HUDEP-2 (cell line): ENCODE measurements around the gene PRELP.
"Not testable (repeated sequence)": the region's sequence is repeated elsewhere in the genome, so short reads cannot be mapped to it uniquely, and the experiment has no call there.

Experiments
- DNase-seq, 76 experiments: peaks; one replicate each; lab custom pipeline; 2025; ENCODE audit not compliant: unreplicated experiment in 76 of 76; lab: John Stamatoyannopoulos, UW

The PRELP gene

DNA sequence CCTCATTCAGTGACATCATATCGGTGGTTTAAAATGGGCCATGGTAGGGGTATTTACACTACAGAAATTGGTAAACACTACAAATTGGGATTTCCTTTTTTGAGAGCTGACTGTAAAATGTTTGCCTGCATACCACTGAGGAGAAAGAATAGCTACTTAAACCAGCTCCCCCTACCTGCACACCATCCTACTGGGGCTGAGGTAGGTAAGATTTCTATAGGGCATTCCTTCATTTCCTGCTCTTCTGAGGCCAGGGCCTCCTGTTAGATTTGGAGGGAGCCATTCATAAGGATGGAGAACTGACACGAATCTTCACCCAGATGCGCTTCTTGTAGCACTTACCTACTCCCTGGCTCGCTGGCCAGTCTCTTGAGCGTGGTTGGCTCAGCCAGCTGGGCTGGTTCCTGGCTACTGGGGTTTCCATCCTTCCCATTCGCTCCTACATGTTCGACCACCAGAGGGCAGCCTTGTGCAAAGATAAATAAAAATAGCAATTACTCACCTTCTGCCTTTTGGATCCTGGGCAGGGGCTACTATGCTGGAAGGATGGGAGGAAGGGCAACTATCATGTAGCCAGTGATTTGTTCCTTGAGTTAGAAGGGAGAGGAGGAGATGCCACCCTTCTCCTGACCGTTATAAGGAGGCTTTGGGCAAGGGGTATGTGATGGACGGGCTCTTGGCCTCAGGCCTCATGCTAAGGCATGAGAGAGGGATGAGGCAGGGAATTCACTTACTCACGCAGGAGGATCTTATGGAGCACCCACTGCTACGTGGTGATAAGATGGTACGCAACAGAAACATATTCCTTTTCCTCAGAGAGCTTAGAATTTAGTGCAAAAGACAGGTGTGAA is 29.0 kb downstream of the PRELP start:
- peak in 48 of 76 experiments; percentile 4 to 64 (median 34) for DNase-seq

DNA sequence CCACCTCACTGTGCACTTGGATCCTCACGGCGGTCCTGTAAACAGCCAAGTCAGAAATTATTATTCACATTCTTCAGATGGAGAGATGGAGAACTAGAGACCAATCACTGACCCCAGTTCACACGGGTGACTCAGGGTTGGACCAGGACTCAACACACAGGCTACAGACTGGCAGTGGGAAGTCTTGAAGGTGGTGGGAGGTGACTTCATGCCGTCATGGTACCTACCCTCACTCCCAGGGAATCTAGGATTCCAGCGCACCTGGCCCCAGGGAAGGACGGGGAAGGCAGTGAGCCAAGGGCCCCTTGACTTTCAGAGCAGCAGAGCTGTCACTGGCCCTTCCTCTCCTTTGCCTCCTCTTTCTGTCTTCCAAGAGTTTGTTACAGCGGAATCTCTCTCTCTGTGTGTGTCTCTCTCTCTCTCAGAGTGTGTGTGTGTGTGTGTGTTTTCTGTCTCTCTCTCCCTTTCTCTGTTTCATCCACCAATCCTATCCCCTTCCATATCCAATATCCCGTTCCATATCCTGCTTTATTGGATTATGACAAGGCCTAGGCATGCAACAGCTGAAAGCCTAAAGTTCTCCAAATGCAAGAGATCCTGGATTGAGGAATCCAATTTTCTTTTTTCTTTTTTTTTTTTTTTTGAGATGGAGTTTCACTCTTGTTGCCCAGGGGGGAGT is 30.1 kb downstream of the PRELP start:
- DNase-seq: no peak

- DNase-seq: no peak
These were observed 31.4 kb downstream of the PRELP start for GRCh38 chr1:203506858-203507626.

DNA sequence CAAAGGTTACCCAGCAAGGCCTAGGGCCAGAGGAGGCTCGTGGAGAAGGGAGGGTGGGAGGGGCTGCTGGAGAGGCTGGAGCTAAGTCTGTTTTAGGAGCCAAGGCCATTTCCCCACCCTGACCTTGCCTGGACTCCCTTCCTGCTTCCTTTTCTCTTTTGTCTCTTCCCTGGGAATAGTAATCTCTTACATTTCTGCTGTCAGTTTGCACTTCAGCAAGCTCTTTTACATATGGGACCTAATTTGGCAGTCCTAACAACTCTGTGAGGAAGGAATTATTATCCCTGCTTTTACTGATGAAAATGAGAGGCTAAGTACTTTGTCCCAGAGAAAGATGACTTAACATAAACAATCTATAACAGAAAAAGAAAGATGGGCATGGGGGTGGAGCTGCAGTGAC is 32.2 kb downstream of the PRELP start:
- no peak for DNase-seq

- DNase-seq: no peak
These were observed 33.0 kb downstream of the PRELP start for GRCh38 chr1:203508463-203509073.

GRCh38 chr1:203509135-203509534 is 33.5 kb downstream of the PRELP start:
- no peak for DNase-seq

DNA sequence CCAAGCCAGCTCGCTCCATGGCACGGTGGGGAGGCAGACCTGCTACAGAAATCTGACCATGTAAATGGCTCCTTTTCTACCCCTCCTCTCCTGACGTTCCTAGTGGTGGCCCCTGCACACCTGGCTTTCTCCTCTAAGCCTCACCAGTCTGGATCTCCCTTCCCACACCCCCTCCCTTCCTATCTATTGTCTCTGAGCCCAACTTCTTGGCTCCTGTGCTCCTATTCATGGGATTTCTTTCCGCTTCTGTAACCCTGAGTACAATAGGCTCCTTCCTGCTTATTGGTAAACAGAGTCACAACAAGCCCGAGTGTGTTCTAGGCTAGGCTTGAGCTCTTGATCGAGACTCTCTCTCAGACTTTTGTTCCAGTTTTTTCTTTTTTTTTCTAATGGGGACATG is 35.9 kb downstream of the PRELP start:
- no peak for DNase-seq

DNA sequence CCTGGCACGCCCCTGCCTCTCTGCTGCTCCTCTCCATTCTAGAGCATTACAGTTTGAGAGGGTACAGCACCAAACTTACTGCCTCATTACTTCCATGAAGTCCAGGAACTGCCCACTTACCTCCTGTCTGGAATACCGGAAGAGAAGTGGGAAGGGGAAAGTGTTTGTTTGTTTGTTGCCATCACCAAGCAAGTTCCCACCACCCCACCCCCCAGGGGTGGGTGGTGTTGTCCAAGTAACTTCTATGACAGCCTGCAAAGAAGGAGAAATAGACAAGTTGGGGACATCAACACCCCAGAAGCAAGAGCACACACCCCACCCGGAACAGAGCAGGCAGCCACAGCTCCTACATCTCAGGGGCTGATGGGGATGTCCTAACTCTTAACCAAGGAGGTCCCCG is 36.3 kb downstream of the PRELP start:
- DNase-seq: no peak

DNA sequence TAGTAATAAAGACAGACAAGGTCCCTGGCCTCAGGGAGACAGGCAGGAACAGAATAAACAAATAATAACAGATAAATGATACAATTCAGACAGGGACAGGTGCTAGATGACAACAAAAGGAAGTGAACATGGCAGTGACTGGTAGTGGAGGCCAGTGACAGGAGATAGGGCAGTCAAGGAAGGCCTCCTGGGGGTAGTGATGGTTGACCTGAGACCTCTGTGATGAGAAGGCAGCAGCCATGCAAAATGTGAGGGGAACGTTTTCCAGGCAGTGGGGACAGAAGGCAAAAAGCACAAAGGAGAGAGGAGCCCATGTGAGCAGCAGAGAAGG is 36.9 kb downstream of the PRELP start:
- no peak for DNase-seq

- DNase-seq: no peak
These were observed 37.4 kb downstream of the PRELP start for GRCh38 chr1:203512848-203513584.

GRCh38 chr1:203513585-203514031 is 38.0 kb downstream of the PRELP start:
- no peak for DNase-seq

DNA sequence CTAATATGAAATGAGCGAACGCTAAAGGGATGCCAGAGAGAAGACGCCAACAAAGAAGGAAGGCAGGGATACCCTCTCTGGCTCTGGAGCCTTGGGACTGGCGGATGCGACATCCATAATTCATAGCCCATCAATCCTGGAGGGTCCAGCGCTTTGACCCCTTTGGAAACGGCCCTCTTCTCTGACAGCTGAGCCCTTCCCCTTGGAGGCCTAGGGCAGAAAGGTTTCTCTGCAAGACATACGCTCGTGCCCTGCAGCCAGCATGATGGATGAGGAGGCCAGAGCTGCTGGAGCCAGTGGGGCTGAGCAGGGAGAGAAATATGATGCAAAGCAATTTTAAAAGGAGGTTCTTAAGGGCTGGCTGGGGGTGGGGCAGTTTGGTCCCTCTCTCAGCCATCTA is 40.6 kb downstream of the PRELP start:
- DNase-seq: no peak

DNA sequence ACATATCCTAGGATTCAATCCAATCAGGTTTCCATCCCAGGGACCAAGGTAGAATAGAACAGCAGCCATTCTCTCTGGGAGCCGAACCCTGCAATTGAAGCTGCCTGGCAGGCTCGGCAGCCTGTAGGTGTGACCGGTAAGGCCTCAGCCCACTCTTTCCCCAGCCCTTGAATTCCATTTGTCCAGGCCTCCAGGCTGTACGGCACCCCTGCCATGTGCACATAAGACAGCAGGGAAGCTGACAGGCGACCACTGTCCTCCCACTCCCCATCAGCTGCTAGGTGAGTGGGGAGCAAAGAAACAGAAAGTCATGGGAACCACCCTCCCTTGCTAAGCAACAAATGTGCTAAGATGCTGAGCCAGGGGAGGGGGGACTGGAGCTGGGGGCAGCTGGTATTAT is 41.3 kb downstream of the PRELP start:
- DNase-seq: no peak

DNA sequence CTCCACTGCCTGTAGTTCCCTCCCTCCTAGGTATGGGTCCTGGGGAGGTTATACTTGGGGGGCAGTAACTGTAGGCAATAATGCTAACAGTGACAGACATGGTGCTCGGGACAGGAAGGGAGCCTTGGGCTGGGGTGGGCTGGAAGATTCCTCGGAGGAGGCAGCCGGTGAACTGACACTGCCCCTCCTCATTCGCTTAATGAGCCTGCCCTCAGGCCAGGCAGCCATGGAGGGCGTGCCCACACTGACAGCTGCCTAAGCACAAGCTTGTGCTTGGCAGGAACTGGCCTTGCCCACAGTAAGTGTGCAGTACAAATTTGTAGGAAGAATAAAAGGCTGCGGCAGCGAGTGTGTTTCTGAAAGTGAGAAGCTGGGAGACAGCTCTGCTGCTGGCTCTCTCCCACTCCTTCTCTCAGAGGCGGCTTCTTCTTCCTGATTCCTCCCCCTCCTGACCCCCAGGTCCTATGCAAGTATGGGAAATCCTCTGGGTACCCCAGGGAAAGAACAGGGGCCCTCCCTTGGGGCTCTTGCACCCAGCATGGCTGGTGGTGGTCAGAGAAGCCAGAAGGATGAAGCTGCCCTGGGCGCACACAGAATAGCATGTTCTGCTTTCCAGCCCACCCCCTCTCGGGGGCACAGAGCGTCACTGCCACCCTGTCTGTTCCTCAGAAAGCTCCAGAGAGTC is 42.0 kb downstream of the PRELP start:
- DNase-seq: no peak

DNA sequence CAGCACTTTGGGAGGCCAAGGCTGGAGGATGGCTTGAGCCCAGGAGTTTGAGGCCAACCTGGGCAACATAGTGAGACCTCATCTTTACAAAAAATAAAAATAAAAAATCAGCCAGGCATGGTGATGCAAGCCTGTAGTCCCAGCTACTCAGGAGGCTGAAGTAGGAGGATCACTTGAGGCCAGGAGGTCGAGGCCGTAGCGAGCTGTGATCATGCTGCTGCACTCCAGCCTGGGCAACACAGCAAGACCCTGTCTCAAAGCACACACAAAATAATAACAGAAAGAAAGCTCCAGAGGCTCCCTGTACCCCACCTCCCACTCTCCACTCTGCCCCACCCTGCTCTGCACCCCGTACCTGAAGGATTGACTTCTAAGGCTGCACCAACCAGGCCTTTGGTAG is 42.5 kb downstream of the PRELP start:
- DNase-seq: not testable (repeated sequence)

- DNase-seq: no peak
These were observed 42.9 kb downstream of the PRELP start for GRCh38 chr1:203518541-203518940.

DNA sequence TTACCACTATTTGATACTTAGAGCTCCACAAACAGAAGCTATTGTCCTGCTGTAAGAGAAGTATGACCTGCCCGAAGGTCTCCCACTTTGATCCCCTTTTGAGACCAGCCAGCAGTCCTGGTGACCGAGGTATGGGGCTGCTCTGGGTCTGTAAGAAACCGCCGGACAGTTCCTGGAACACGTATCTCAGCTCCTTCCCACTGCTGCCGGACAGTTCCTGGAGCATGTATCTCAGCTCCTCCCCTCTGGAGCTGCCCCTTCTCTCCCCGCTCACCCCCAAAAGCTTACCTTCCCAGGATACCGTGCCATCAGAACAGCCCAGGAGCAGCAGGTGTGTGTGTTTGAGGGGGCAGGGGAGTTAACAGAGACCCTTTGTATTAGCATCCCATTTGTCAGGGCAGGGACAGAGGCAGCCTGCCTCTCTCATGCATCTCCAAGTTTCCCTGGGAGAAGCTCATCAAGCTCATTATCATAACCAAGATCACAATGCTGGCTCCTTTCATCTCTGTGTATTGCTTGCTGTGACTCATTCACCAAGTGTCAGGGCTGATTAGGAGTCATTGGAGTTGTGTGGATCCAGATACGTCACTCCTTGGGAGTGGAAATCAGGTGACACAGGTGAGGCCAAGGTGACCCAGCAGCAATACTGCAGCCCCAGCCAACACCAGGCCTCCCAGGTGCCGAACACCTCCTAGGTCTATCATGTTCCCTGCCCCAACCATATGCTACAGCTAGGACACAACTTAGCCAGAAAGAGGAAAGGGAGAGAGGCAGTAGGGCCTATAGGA is 43.6 kb downstream of the PRELP start:
- DNase-seq: no peak

DNA sequence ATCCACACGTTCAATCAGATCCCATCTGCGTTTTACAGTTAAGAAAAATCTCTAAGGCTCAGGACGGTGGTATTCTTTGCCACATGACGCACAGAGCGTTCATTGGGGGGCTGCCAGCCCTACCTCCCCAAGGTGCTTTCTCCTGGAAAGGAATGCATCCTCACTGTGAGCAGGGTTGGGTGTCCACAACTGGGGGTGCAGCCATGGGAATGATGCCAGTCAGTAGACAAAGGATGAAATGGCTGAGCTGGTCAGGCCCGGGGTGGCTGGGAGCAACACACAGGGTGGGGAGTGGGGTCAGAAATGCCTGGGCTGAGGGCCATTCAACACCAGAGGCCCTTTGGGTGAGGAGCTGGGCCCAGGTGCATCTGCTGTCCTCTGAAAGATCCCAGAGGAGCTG is 44.3 kb downstream of the PRELP start:
- DNase-seq: no peak

- DNase-seq: no peak
These were observed 44.7 kb downstream of the PRELP start for GRCh38 chr1:203520315-203520714.
